WTC11 (cell line): ENCODE measurements around the gene CNPY3. TPM values are rescaled to one million over a fixed set of nuclear protein-coding genes. Genes with fewer than 3 reads are reported as not detected.

Source experiments
- ATAC-seq: fragments of 200-7000 bp; cut with Tn5 transposase; 2 replicates; pipeline ENCODE4 v1.10.0; 2021; ENCODE audit warnings: mild to moderate bottlenecking, moderate library complexity
- CTCF ChIA-PET: fragments of 300-600 bp; sonication (Branson Sonifier 250); formaldehyde crosslinking; loops from one replicate; lab custom pipeline; 2021; ENCODE audit warnings: antibody characterized with exemption; lab: Charles Lee
- POLR2A ChIA-PET: fragments of 350-600 bp; sonication (Branson Sonifier 250); formaldehyde crosslinking; loops from one replicate; lab custom pipeline; 2021; ENCODE audit warnings: antibody characterized with exemption; lab: Charles Lee
- DNase-seq: peaks from one replicate; pipeline ENCODE4 v3.0.0; 2021; ENCODE audit warnings: low spot score
- H3K27ac Mint-ChIP-seq: 2 replicates; pipeline ENCODE4 v1.8.0; 2021; ENCODE audit warnings: mixed read lengths
- H3K27me3 Mint-ChIP-seq: 2 replicates; pipeline ENCODE4 v1.8.0; 2021; ENCODE audit warnings: low read depth, mild to moderate bottlenecking, moderate library complexity, mixed read lengths
- H3K36me3 Mint-ChIP-seq: 2 replicates; pipeline ENCODE4 v1.8.0; 2021; ENCODE audit warnings: mixed read lengths
- H3K4me1 Mint-ChIP-seq: 2 replicates; pipeline ENCODE4 v1.8.0; 2022; ENCODE audit warnings: mixed read lengths
- H3K4me3 Mint-ChIP-seq: 2 replicates; pipeline ENCODE4 v1.8.0; 2021; ENCODE audit warnings: mild to moderate bottlenecking, moderate library complexity, mixed read lengths
- H3K9me3 Mint-ChIP-seq: 2 replicates; pipeline ENCODE4 v1.8.0; 2021; ENCODE audit warnings: mixed read lengths
- CREB1 ChIP-seq: sonication (generic); formaldehyde crosslinking; IDR thresholded peaks from 2 replicates; pipeline ENCODE4 v1.8.0; 2023; ENCODE audit warnings: mild to moderate bottlenecking, missing genetic modification reagents
- ETV6 ChIP-seq: sonication (generic); formaldehyde crosslinking; IDR thresholded peaks from 2 replicates; pipeline ENCODE4 v1.8.1; 2022; ENCODE audit warnings: mild to moderate bottlenecking, missing genetic modification reagents
- FOXJ3 ChIP-seq: sonication (generic); formaldehyde crosslinking; IDR thresholded peaks from 2 replicates; pipeline ENCODE4 v1.9.0; 2021; ENCODE audit warnings: missing genetic modification reagents, mild to moderate bottlenecking, borderline replicate concordance
- FOXK1 ChIP-seq: sonication (generic); formaldehyde crosslinking; IDR thresholded peaks from 2 replicates; pipeline ENCODE4 v1.8.0; 2022; ENCODE audit warnings: mild to moderate bottlenecking, moderate library complexity, missing genetic modification reagents
- FOXP1 ChIP-seq: sonication (generic); formaldehyde crosslinking; IDR thresholded peaks from 2 replicates; pipeline ENCODE4 v1.8.0; 2022; ENCODE audit warnings: missing genetic modification reagents, mild to moderate bottlenecking, moderate library complexity, borderline replicate concordance
- HMGA2 ChIP-seq: fragments of 250-450 bp; sonication (Bioruptor Pico); IDR thresholded peaks from 2 replicates; pipeline ENCODE4 v1.4.0; 2021; ENCODE audit warnings: mild to moderate bottlenecking, moderate library complexity
- JUN ChIP-seq: sonication (generic); formaldehyde crosslinking; IDR thresholded peaks from 2 replicates; pipeline ENCODE4 v1.8.0; 2023; ENCODE audit warnings: mild to moderate bottlenecking, missing genetic modification reagents
- KAT7 ChIP-seq: sonication (generic); formaldehyde crosslinking; IDR thresholded peaks from 2 replicates; pipeline ENCODE4 v1.8.1; 2023; ENCODE audit warnings: missing genetic modification reagents, mild to moderate bottlenecking, borderline replicate concordance
- NFATC4 ChIP-seq: fragments of 250-450 bp; sonication (Bioruptor Pico); IDR thresholded peaks from 2 replicates; pipeline ENCODE4 v1.9.0; 2021; ENCODE audit warnings: mild to moderate bottlenecking
- NR2C2 ChIP-seq: sonication (generic); formaldehyde crosslinking; IDR thresholded peaks from 2 replicates; pipeline ENCODE4 v1.8.0; 2022; ENCODE audit warnings: mild to moderate bottlenecking, missing genetic modification reagents
- RELA ChIP-seq: sonication (generic); formaldehyde crosslinking; IDR thresholded peaks from 2 replicates; pipeline ENCODE4 v1.8.1; 2022; ENCODE audit warnings: missing genetic modification reagents, mild to moderate bottlenecking, borderline replicate concordance
- TCF7 ChIP-seq: sonication (generic); formaldehyde crosslinking; IDR thresholded peaks from 2 replicates; pipeline ENCODE4 v1.8.0; 2022; ENCODE audit warnings: mild to moderate bottlenecking, low read depth, missing genetic modification reagents, moderate library complexity
- ZBTB21 ChIP-seq: sonication (generic); formaldehyde crosslinking; IDR thresholded peaks from 2 replicates; pipeline ENCODE4 v1.8.1; 2023; ENCODE audit warnings: mild to moderate bottlenecking, missing genetic modification reagents, borderline replicate concordance
- ZNF138 ChIP-seq: sonication (generic); formaldehyde crosslinking; conservative IDR thresholded peaks from 2 replicates; pipeline ENCODE4 v1.8.1; 2022; ENCODE audit warnings: mild to moderate bottlenecking, moderate library complexity, missing genetic modification reagents
- ZNF219 ChIP-seq: sonication (generic); formaldehyde crosslinking; IDR thresholded peaks from 2 replicates; pipeline ENCODE4 v1.8.0; 2023; ENCODE audit warnings: missing genetic modification reagents, mild to moderate bottlenecking, borderline replicate concordance
- ZNF317 ChIP-seq: sonication (generic); formaldehyde crosslinking; IDR thresholded peaks from 2 replicates; pipeline ENCODE4 v1.8.1; 2023; ENCODE audit warnings: low read depth, mild to moderate bottlenecking, moderate library complexity, missing genetic modification reagents, borderline replicate concordance
- total RNA-seq: library from RNA; stranded (reverse); gene quantifications from 3 replicates; pipeline ENCODE4 v1.2.3, GENCODE V29; 2021
- TF ChIP-seq, protein P1 (sequence below): sonication (generic); formaldehyde crosslinking; IDR thresholded peaks from 2 replicates; pipeline ENCODE4 v1.8.1; 2023; ENCODE audit warnings: mild to moderate bottlenecking, moderate library complexity, missing genetic modification reagents
- TF ChIP-seq, protein P2 (sequence below): fragments of 250-450 bp; sonication (Bioruptor Pico); IDR thresholded peaks from 2 replicates; pipeline ENCODE4 v1.9.0; 2021; ENCODE audit warnings: mild to moderate bottlenecking
- TF ChIP-seq, protein P3 (sequence below): fragments of 200-600 bp; IDR thresholded peaks from 2 replicates; pipeline ENCODE4 v1.8.0; 2022; ENCODE audit warnings: antibody characterized with exemption
- TF ChIP-seq, protein P4 (sequence below): sonication (generic); formaldehyde crosslinking; IDR thresholded peaks from 2 replicates; pipeline ENCODE4 v1.8.1; 2022; ENCODE audit warnings: mild to moderate bottlenecking, moderate library complexity, missing genetic modification reagents
- TF ChIP-seq, protein P5 (sequence below): sonication (generic); formaldehyde crosslinking; conservative IDR thresholded peaks from 2 replicates; pipeline ENCODE4 v1.8.1; 2023; ENCODE audit warnings: mild to moderate bottlenecking, low read depth, missing genetic modification reagents, moderate library complexity
- TF ChIP-seq, protein P6 (sequence below): sonication (generic); formaldehyde crosslinking; IDR thresholded peaks from 2 replicates; pipeline ENCODE4 v1.8.1; 2022; ENCODE audit warnings: mild to moderate bottlenecking, missing genetic modification reagents, moderate library complexity, borderline replicate concordance

CNPY3 gene
- total RNA-seq, 1 experiment from 2014 or later: 67.0 TPM

DNA sequence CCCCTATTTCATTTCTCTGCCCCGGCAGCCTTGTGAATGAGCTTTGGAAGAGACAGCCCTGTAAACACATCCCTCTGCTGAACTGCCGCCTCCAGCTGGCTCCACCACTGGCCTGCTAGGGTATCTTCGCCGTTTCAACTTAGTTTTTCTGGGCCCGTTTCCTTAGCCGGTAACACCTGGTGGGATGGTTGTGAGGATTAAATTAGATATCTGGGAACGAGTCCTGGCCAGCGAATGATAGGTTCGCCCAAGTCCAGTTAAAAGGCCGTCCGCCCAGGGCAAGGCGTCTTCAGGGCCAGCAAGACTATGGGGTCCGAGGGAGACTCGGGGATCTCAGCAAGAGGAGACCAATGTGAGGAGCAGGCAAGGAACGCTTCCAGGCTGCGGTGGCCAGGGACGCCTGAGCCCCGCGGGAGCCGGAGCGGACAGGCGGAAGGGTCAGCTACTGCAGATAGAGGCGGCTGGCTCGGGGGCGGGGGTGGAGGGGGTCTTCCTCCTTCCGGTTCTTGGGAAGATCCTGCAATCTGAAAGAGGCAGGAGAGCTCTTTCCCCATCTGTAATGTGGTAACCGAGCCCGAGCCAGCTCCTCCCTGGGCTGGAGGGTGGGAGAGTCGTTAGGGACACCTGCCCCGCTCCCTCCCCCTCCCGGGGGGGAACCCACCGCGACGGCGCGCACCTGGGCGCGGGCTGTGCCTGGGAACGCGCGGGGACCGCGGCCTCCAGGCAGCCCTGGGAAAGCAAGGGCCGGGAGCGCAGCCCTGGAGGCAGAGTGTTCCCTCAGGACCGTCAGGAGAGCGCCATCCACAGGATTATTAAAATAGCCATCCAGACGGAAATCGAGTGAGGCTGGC lies 17.9 kb upstream of the CNPY3 start (continued):
- peak; percentile 20; the same call in 1 of the 2 replicates for TF ChIP-seq ETV6 (CRISPR knock-in tag)
- no peak for TF ChIP-seq RELA (CRISPR knock-in tag)
- 0 out of 2 replicates have a peak, but pooled peaks have one; percentile 38 for TF ChIP-seq ZNF219 (CRISPR knock-in tag)
- TF ChIP-seq, protein P1, sequence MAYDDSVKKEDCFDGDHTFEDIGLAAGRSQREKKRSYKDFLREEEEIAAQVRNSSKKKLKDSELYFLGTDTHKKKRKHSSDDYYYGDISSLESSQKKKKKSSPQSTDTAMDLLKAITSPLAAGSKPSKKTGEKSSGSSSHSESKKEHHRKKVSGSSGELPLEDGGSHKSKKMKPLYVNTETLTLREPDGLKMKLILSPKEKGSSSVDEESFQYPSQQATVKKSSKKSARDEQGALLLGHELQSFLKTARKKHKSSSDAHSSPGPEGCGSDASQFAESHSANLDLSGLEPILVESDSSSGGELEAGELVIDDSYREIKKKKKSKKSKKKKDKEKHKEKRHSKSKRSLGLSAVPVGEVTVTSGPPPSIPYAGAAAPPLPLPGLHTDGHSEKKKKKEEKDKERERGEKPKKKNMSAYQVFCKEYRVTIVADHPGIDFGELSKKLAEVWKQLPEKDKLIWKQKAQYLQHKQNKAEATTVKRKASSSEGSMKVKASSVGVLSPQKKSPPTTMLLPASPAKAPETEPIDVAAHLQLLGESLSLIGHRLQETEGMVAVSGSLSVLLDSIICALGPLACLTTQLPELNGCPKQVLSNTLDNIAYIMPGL (CRISPR knock-in tag): peak; percentile 94
- TF ChIP-seq, protein P2, sequence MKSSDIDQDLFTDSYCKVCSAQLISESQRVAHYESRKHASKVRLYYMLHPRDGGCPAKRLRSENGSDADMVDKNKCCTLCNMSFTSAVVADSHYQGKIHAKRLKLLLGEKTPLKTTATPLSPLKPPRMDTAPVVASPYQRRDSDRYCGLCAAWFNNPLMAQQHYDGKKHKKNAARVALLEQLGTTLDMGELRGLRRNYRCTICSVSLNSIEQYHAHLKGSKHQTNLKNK: no peak
- TF ChIP-seq, protein P3, sequence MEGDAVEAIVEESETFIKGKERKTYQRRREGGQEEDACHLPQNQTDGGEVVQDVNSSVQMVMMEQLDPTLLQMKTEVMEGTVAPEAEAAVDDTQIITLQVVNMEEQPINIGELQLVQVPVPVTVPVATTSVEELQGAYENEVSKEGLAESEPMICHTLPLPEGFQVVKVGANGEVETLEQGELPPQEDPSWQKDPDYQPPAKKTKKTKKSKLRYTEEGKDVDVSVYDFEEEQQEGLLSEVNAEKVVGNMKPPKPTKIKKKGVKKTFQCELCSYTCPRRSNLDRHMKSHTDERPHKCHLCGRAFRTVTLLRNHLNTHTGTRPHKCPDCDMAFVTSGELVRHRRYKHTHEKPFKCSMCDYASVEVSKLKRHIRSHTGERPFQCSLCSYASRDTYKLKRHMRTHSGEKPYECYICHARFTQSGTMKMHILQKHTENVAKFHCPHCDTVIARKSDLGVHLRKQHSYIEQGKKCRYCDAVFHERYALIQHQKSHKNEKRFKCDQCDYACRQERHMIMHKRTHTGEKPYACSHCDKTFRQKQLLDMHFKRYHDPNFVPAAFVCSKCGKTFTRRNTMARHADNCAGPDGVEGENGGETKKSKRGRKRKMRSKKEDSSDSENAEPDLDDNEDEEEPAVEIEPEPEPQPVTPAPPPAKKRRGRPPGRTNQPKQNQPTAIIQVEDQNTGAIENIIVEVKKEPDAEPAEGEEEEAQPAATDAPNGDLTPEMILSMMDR: no peak
- TF ChIP-seq, protein P4, sequence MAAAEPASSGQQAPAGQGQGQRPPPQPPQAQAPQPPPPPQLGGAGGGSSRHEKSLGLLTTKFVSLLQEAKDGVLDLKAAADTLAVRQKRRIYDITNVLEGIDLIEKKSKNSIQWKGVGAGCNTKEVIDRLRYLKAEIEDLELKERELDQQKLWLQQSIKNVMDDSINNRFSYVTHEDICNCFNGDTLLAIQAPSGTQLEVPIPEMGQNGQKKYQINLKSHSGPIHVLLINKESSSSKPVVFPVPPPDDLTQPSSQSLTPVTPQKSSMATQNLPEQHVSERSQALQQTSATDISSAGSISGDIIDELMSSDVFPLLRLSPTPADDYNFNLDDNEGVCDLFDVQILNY (CRISPR knock-in tag): peak; percentile 86
- 0 out of 2 replicates have a peak, but pooled peaks have one; percentile 27 for TF ChIP-seq FOXK1 (CRISPR knock-in tag)
- no peak for TF ChIP-seq NR2C2 (CRISPR knock-in tag)
- TF ChIP-seq ZNF317 (CRISPR knock-in tag): 0 out of 2 replicates have a peak, but pooled peaks have one; percentile 10
- peak; percentile 79; the same call in 1 of the 2 replicates for TF ChIP-seq ZNF138
- TF ChIP-seq, protein P5, sequence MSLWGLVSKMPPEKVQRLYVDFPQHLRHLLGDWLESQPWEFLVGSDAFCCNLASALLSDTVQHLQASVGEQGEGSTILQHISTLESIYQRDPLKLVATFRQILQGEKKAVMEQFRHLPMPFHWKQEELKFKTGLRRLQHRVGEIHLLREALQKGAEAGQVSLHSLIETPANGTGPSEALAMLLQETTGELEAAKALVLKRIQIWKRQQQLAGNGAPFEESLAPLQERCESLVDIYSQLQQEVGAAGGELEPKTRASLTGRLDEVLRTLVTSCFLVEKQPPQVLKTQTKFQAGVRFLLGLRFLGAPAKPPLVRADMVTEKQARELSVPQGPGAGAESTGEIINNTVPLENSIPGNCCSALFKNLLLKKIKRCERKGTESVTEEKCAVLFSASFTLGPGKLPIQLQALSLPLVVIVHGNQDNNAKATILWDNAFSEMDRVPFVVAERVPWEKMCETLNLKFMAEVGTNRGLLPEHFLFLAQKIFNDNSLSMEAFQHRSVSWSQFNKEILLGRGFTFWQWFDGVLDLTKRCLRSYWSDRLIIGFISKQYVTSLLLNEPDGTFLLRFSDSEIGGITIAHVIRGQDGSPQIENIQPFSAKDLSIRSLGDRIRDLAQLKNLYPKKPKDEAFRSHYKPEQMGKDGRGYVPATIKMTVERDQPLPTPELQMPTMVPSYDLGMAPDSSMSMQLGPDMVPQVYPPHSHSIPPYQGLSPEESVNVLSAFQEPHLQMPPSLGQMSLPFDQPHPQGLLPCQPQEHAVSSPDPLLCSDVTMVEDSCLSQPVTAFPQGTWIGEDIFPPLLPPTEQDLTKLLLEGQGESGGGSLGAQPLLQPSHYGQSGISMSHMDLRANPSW (CRISPR knock-in tag): no peak
- 0 out of 2 replicates have a peak, but pooled peaks have one; percentile 71 for TF ChIP-seq KAT7
- no peak for TF ChIP-seq CREB1
- peak; percentile 69; the same call in 1 of the 2 replicates for TF ChIP-seq FOXP1
- TF ChIP-seq NFATC4 (CRISPR knock-in tag): no peak

DNA sequence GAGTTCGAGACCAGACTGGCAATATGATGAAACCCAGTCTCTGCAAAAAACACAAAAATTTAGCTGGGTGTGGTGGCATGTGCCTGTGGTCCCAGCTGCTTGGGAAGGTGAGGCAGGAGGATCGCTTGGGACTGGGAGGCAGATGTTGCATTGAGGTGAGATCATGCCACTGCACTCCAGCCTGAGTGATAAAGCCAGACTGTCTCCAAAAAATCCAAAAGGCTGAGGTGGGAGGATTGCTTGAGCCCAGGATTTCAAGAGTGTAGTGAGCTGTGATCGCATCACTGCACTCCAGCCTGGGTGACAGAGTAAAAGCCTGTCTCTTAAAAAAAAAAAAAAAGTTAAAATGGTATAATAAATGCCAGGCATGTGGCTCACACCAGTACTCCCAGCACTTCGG lies 14.7 kb upstream of the CNPY3 start:
- TF ChIP-seq, protein P3: no peak
- TF ChIP-seq, protein P6, sequence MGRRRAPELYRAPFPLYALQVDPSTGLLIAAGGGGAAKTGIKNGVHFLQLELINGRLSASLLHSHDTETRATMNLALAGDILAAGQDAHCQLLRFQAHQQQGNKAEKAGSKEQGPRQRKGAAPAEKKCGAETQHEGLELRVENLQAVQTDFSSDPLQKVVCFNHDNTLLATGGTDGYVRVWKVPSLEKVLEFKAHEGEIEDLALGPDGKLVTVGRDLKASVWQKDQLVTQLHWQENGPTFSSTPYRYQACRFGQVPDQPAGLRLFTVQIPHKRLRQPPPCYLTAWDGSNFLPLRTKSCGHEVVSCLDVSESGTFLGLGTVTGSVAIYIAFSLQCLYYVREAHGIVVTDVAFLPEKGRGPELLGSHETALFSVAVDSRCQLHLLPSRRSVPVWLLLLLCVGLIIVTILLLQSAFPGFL: no peak
- TF ChIP-seq JUN (CRISPR knock-in tag): no peak
- TF ChIP-seq, protein P4 (CRISPR knock-in tag): no peak
- TF ChIP-seq HMGA2 (CRISPR knock-in tag): no peak
- no peak for TF ChIP-seq RELA (CRISPR knock-in tag)
- no peak for TF ChIP-seq ZNF317 (CRISPR knock-in tag)
- no peak for TF ChIP-seq ZBTB21
- TF ChIP-seq FOXJ3 (CRISPR knock-in tag): no peak
- no peak for TF ChIP-seq TCF7 (CRISPR knock-in tag)
- Mint-ChIP-seq H3K27ac (no peak overlapping the region), H3K4me1 (peaks cover 5% of the 10 kb centered on the region), H3K4me3 (no peak overlapping the region), H3K36me3 (no peaks in the 10 kb centered on the region), H3K27me3 (no peaks in the 10 kb centered on the region; the same call in 1 of the 2 replicates), H3K9me3 (no peaks in the 10 kb centered on the region)
- no peak for DNase-seq
- POLR2A ChIA-PET: no interaction called here
- ATAC-seq: no peak
- CTCF ChIA-PET: interaction anchor here (1.6 kb wide), 1 partner anchor 100 kb away, joined by 4 read pairs; the partner anchor contains the start of genes KLHDC3 and MEA1
